Fibroblast of lung (primary cell): Measurements from ENCODE around the gene PER1. TPM values are rescaled to one million over a fixed set of nuclear protein-coding genes. Genes with fewer than 3 reads are reported as not detected.

ENCODE experiments used
- DNase-seq, 2 donors: peaks; one replicate each; pipeline versions ENCODE4 v3.0.0 to v3.0.0-alpha.2; 2010; ENCODE audit warnings: low read depth in 2 of 2
- H2AFZ ChIP-seq: 2 replicates; pipeline ENCODE4 v1.5.1; 2012; ENCODE audit warnings: low read length, control low read depth, inconsistent platforms
- H3K27ac ChIP-seq: 2 replicates; pipeline ENCODE4 v1.5.1; 2011; ENCODE audit warnings: low read length, control low read depth; ENCODE audit not compliant: insufficient read depth
- H3K27me3 ChIP-seq: 2 replicates; pipeline ENCODE4 v1.5.1; 2011; ENCODE audit warnings: mild to moderate bottlenecking, low read length; ENCODE audit not compliant: control insufficient read depth, insufficient read depth
- H3K36me3 ChIP-seq: 2 replicates; pipeline ENCODE4 v1.5.1; 2011; ENCODE audit warnings: low read length; ENCODE audit not compliant: control insufficient read depth, insufficient read depth
- H3K4me1 ChIP-seq: 2 replicates; pipeline ENCODE4 v1.5.1; 2011; ENCODE audit warnings: low read length; ENCODE audit not compliant: control insufficient read depth, insufficient read depth; ENCODE audit errors: extremely low read depth
- H3K4me2 ChIP-seq: 2 replicates; pipeline ENCODE4 v1.5.1; 2011; ENCODE audit warnings: low read length, control low read depth; ENCODE audit not compliant: insufficient read depth; ENCODE audit errors: extremely low read depth
- H3K4me3 ChIP-seq, 4 experiments: fragments of 200-600 bp in 1 of 4; sonication (generic) in 1 of 4; replicated peaks in 1 of 4; 2 replicates each; pipeline ENCODE4 v1.5.1; 2011 to 2016; ENCODE audit warnings: low read length in 4 of 4, low read depth in 3 of 4, mild to moderate bottlenecking in 3 of 4, control low read depth in 2 of 4, inconsistent platforms in 1 of 4, mixed read lengths in 1 of 4; ENCODE audit not compliant: insufficient read depth in 1 of 4; ENCODE audit errors: control extremely low read depth in 1 of 4
- H3K79me2 ChIP-seq: 2 replicates; pipeline ENCODE4 v1.5.1; 2012; ENCODE audit warnings: mild to moderate bottlenecking, low read length, inconsistent platforms; ENCODE audit not compliant: control insufficient read depth, insufficient read depth
- H3K9ac ChIP-seq: 2 replicates; pipeline ENCODE4 v1.5.1; 2011; ENCODE audit warnings: mild to moderate bottlenecking, low read length, control low read depth; ENCODE audit not compliant: insufficient read depth
- H3K9me3 ChIP-seq: 2 replicates; pipeline ENCODE4 v1.5.1; 2012; ENCODE audit warnings: low read depth, low read length; ENCODE audit not compliant: control insufficient read depth, insufficient read depth
- H4K20me1 ChIP-seq: 2 replicates; pipeline ENCODE4 v1.5.1; 2011; ENCODE audit warnings: low read length; ENCODE audit not compliant: control insufficient read depth, insufficient read depth; ENCODE audit errors: extremely low read depth
- CTCF ChIP-seq, 2 donors: IDR thresholded peaks in 1 of 2; conservative IDR thresholded peaks in 1 of 2; 1 replicate in 1 of 2; 2 replicates in 1 of 2; pipeline ENCODE4 v1.5.1; 2011 to 2012; ENCODE audit warnings: low read length in 2 of 2, control low read depth in 1 of 2, inconsistent platforms in 1 of 2, low read depth in 1 of 2, mild to moderate bottlenecking in 1 of 2
- EZH2 ChIP-seq: IDR thresholded peaks from 2 replicates; pipeline ENCODE4 v1.5.1; 2012; ENCODE audit warnings: low read length, control low read depth, mild to moderate bottlenecking; ENCODE audit errors: missing control alignments
- polyA plus RNA-seq, 2 donors: library from polyadenylated mRNA; depleted of rRNA in 1 of 2; stranded (reverse) in 1 of 2; unstranded in 1 of 2; fragments of >200 nt; gene quantifications; 2 replicates each; pipeline ENCODE4 v1.2.1, GENCODE V29; 2011 to 2012; ENCODE audit warnings: missing spikeins in 1 of 2
- total RNA-seq: library from RNA; depleted of rRNA; stranded (reverse); fragments of >200 nt; gene quantifications from 2 replicates; pipeline ENCODE4 v1.2.1, GENCODE V29; 2014

The PER1 gene
- total and polyA plus RNA-seq, 2 donors (not counting 1 experiment from before 2014, with no cell fraction given), result 2.5 to 6.9 TPM

DNA sequence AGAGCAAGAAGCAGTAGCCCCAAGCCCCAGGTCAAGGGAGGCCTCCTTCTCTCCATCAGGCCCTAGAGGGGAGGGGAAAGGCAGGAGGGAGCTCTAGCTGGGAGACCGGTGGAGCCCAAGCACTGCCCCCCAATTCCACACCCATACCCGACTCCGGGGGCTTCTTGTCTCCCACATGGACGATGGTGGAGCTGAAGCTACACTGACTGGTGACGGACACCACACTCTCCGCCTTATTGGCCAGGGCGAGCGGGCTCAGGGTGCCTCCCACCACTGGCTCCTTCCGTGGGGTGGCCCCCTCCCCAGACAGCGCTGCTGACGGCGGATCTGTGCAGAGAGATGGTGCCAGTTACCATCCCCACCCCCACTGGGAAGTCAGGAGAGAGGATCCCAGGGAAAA, 6.4 kb downstream of the PER1 start:
- no peak for DNase-seq
- Histone ChIP-seq H3K9me3 (no peaks in the 10 kb centered on the region), H3K27ac (no peak overlapping the region), H3K27me3 (no peaks in the 10 kb centered on the region), H3K4me2 (no peak overlapping the region), H3K79me2 (peaks cover 2% of the 10 kb centered on the region), H3K9ac (no peak overlapping the region), H2AFZ (no peak overlapping the region), H3K4me3 (no peak overlapping the region), H4K20me1 (no peaks in the 10 kb centered on the region), H3K4me1 (peaks cover 2% of the 10 kb centered on the region), H3K36me3 (peaks cover 41% of the 10 kb centered on the region)
- no peak for TF ChIP-seq CTCF (conservative IDR thresholded peaks at IDR 0.05 in 1 of 2, IDR thresholded peaks at IDR 0.05 in 1 of 2; ENCODE audit: low read depth in 1 of 2, low read length in 2 of 2)
- TF ChIP-seq EZH2, result no peak

GRCh38 chr17:8144401-8145231, 7.6 kb downstream of the PER1 start:
- no peak for DNase-seq
- Histone ChIP-seq H2AFZ (no peak overlapping the region), H3K4me2 (no peak overlapping the region), H3K27ac (no peak overlapping the region), H3K4me1 (no peaks in the 10 kb centered on the region), H3K9ac (no peak overlapping the region), H4K20me1 (no peaks in the 10 kb centered on the region), H3K4me3 (no peak overlapping the region), H3K9me3 (no peaks in the 10 kb centered on the region), H3K27me3 (no peaks in the 10 kb centered on the region), H3K36me3 (peaks cover 40% of the 10 kb centered on the region), H3K79me2 (no peaks in the 10 kb centered on the region)
- TF ChIP-seq EZH2, result no peak
- no peak for TF ChIP-seq CTCF (conservative IDR thresholded peaks at IDR 0.05 in 1 of 2, IDR thresholded peaks at IDR 0.05 in 1 of 2; ENCODE audit: low read depth in 1 of 2, low read length in 2 of 2)

- no peaks in the 10 kb centered on the region for H3K79me2 ChIP-seq
- H4K20me1 ChIP-seq, result no peaks in the 10 kb centered on the region
- no peak overlapping the region for H3K27ac ChIP-seq
- H3K9ac ChIP-seq, result no peak overlapping the region
- peaks cover 37% of the 10 kb centered on the region for H3K36me3 ChIP-seq
- no peaks in the 10 kb centered on the region for H3K9me3 ChIP-seq
- no peak for DNase-seq
- TF ChIP-seq EZH2 (no peak), CTCF (conservative IDR thresholded peaks at IDR 0.05 in 1 of 2, IDR thresholded peaks at IDR 0.05 in 1 of 2; ENCODE audit: low read depth in 1 of 2, low read length in 2 of 2) (no peak)
- no peak overlapping the region for H3K4me2 ChIP-seq
- no peaks in the 10 kb centered on the region for H3K4me1 ChIP-seq
- no peak overlapping the region for H2AFZ ChIP-seq
- H3K27me3 ChIP-seq, result no peaks in the 10 kb centered on the region
- H3K4me3 ChIP-seq, result no peak overlapping the region
Observed at GRCh38 chr17:8143581-8144400, 8.4 kb downstream of the PER1 start.
